Adipocyte (in vitro differentiated cells): ENCODE results near the gene TRAPPC6A.

Source experiments
- DNase-seq: peaks from one replicate; pipeline ENCODE4 v3.0.0-alpha.2; 2015; ENCODE audit warnings: low read depth
- H3K27me3 ChIP-seq: replicated peaks from 2 replicates; pipeline ENCODE4 v1.7.0; 2013; ENCODE audit warnings: mild to moderate bottlenecking, low read length, moderate library complexity; ENCODE audit not compliant: control insufficient read depth, insufficient read depth
- H3K36me3 ChIP-seq: 2 replicates; pipeline ENCODE4 v1.7.0; 2013; ENCODE audit warnings: low read length, mild to moderate bottlenecking, moderate library complexity; ENCODE audit not compliant: control insufficient read depth, insufficient read depth, severe bottlenecking
- H3K4me1 ChIP-seq: 2 replicates; pipeline ENCODE4 v1.7.0; 2013; ENCODE audit warnings: mild to moderate bottlenecking, low read length, moderate library complexity; ENCODE audit not compliant: control insufficient read depth, insufficient read depth
- H3K4me3 ChIP-seq: 2 replicates; pipeline ENCODE4 v1.7.0; 2013; ENCODE audit warnings: mild to moderate bottlenecking, low read length, moderate library complexity
- H3K9ac ChIP-seq: 2 replicates; pipeline ENCODE4 v1.7.0; 2013; ENCODE audit warnings: mild to moderate bottlenecking, low read length, moderate library complexity
- H3K9me3 ChIP-seq: 2 replicates; pipeline ENCODE4 v1.7.0; 2013; ENCODE audit warnings: mild to moderate bottlenecking, low read length, moderate library complexity; ENCODE audit not compliant: control insufficient read depth

The TRAPPC6A gene

GRCh38 chr19:45142726-45143110 lies 35.3 kb downstream of the TRAPPC6A start:
- no peak for DNase-seq
- Histone ChIP-seq H3K4me1 (no peaks in the 10 kb centered on the region), H3K36me3 (peaks cover 8% of the 10 kb centered on the region), H3K9me3 (no peaks in the 10 kb centered on the region), H3K4me3 (no peak overlapping the region), H3K9ac (no peak overlapping the region), H3K27me3 (no peaks in the 10 kb centered on the region)

DNA sequence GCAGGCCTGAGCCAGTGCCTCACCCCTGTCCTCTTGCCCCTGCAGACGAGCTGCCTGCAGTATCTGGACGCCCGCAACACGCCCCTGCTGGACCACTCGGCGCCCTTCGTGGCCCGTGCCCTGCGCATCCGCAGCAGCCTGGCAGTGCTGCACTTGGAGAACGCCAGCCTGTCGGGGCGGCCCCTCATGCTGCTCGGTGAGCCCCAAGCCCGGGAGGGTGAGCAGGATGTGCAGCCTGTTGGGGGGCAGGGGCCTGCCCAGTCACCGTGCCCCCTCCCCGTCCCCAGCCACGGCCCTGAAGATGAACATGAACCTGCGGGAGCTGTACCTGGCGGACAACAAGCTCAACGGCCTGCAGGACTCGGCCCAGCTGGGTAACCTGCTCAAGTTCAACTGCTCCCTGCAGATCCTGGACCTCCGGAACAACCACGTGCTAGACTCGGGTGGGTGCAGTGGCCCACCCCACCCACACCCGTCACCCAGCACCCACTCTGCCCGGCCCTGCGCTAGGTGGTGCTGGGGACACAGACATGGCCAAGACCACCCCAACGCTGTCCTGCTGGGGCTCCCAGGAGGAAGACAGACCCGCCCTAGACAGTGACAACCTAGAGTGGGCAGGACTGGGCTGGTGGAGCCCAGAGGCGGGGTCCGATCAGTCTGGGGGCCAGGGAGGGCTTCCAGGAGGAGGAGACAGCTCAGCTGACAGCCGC lies 35.9 kb downstream of the TRAPPC6A start:
- DNase-seq, result no peak
- Histone ChIP-seq H3K36me3 (peaks cover 8% of the 10 kb centered on the region), H3K4me1 (no peaks in the 10 kb centered on the region), H3K27me3 (no peaks in the 10 kb centered on the region), H3K4me3 (no peak overlapping the region), H3K9ac (no peak overlapping the region), H3K9me3 (no peaks in the 10 kb centered on the region)

DNA sequence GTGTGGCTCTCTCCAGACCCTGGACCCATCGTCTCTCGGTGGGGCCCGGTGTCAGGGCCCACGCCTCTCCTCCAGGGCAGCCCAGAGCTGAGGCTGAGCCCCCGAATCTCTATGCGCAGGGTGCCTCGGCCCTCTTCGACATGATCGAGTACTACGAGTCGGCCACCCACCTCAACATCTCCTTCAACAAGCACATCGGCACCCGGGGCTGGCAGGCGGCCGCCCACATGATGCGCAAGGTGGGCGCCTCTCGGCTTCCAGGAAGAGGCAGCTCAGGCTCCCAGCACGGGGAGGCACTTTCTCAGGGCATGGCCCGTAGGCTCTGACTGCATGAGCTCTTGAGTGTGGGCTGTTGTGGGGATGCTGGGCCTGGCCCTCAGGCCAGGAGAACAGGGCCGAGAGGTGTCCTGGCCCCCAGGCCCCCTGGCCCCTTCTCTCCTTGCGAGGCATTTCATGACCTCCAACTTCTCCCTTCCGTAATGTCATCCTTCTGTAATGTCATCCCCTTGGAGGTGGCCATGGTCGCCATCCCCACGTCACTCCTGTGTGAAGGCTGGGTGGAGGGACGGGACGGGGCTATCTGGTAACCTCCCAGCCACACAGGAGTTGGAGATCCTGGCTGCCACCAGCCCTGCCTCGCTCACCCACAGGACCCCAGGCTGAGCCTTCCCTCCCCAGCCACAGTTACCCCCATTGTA lies 36.7 kb downstream of the TRAPPC6A start:
- H3K4me1 ChIP-seq, result no peaks in the 10 kb centered on the region
- H3K9me3 ChIP-seq, result no peaks in the 10 kb centered on the region
- no peak overlapping the region for H3K4me3 ChIP-seq
- no peak for DNase-seq
- H3K27me3 ChIP-seq, result no peaks in the 10 kb centered on the region
- no peak overlapping the region for H3K9ac ChIP-seq
- H3K36me3 ChIP-seq, result peaks cover 8% of the 10 kb centered on the region

DNA sequence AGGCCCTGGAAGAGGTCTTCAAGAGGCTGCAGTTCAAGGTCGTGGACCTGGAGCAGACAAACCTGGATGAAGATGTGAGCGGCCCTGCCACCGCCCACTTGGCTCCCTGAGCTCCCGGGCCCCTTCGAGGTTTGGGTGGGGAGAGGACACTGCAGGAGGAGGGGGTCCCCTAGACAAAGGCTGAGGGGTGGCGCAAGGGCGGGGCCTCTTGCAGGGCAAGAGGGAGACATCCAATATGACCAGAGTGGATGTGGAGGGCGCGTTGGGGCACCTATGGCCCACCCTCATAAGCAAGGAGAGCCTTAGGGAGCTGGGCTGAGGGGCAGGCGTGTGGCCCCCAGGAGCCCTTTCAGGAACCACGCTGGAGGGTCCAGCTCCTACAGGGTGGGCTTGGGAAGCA lies 37.5 kb downstream of the TRAPPC6A start:
- DNase-seq, result no peak
- H3K4me1 ChIP-seq, result no peaks in the 10 kb centered on the region

DNA sequence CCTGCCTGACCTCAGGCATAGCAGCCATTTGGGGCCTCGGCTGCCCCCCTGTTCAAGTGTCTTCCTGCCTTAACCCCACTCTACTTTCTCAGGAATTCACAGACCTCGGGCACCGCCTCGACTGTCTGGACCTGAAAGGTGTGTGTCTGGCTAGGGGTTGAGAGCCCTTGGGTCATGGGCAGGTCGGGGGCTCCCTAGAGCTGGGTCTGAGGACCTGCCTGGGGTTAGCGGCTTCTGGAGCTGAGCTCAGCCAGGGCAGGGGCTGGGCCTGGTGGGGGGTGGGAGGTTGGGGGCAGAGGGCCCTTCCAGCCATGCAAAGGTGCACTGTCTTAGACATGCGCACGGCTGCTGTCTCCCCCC lies 37.9 kb downstream of the TRAPPC6A start:
- no peaks in the 10 kb centered on the region for H3K27me3 ChIP-seq
- no peaks in the 10 kb centered on the region for H3K9me3 ChIP-seq
- H3K4me1 ChIP-seq, result no peaks in the 10 kb centered on the region
- H3K36me3 ChIP-seq, result peaks cover 8% of the 10 kb centered on the region
- H3K9ac ChIP-seq, result no peak overlapping the region
- DNase-seq, result no peak
- no peak overlapping the region for H3K4me3 ChIP-seq

More for the DNA sequence above, 37.5 kb downstream of the TRAPPC6A start:
- Histone ChIP-seq H3K4me3 (no peak overlapping the region), H3K36me3 (peaks cover 8% of the 10 kb centered on the region), H3K27me3 (no peaks in the 10 kb centered on the region), H3K9me3 (no peaks in the 10 kb centered on the region), H3K9ac (no peak overlapping the region)

DNA sequence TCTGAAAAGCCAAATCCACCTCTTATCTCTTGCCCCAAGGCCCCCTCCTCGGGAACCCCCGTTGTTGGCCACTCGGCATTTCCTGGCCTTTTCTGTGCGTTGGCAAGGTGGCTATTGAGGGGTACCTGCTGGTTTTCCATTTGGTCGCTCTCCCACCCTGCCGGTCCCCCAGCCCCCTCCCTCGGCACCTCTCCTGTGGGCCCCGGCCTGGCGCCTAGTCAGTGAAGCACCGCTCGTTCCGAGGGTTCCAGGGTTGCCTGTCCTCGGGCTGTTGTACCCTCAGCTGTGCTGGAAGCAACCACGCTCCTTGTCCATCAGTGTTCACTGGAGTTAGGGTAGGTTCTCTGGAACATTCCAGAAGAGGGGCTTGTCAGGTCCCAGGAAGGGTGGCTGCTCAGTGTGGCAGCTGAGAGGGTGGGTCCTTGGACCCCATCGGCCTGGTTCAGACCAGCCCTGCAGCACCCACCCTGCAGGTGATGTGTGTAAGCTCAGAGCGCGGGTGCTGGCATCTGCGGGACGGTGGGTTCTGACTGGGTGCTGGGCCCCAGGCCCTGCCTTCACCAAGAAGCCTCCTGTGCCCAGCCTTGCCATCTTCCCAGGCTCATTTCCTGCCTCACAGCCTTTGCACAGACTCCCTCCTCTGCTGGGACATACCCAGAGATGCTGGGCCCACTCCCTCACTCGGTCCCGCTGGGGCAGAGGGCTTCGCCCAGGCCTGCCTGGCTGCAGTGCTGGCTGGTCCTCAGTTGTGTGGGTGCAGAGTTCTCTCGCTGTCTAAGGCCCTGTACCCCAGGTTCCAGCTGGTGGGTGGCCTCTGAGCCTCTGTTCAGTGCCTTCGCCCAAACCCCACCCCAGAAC lies 38.5 kb downstream of the TRAPPC6A start:
- DNase-seq, result no peak
- Histone ChIP-seq H3K9ac (no peak overlapping the region), H3K9me3 (no peaks in the 10 kb centered on the region), H3K4me1 (no peaks in the 10 kb centered on the region), H3K27me3 (no peaks in the 10 kb centered on the region), H3K36me3 (peaks cover 8% of the 10 kb centered on the region), H3K4me3 (no peak overlapping the region)

GRCh38 chr19:45138303-45138751 lies 39.7 kb downstream of the TRAPPC6A start:
- Histone ChIP-seq H3K9ac (no peak overlapping the region), H3K4me3 (no peak overlapping the region), H3K27me3 (no peaks in the 10 kb centered on the region), H3K9me3 (no peaks in the 10 kb centered on the region), H3K4me1 (no peaks in the 10 kb centered on the region), H3K36me3 (peaks cover 8% of the 10 kb centered on the region)
- no peak for DNase-seq

DNA sequence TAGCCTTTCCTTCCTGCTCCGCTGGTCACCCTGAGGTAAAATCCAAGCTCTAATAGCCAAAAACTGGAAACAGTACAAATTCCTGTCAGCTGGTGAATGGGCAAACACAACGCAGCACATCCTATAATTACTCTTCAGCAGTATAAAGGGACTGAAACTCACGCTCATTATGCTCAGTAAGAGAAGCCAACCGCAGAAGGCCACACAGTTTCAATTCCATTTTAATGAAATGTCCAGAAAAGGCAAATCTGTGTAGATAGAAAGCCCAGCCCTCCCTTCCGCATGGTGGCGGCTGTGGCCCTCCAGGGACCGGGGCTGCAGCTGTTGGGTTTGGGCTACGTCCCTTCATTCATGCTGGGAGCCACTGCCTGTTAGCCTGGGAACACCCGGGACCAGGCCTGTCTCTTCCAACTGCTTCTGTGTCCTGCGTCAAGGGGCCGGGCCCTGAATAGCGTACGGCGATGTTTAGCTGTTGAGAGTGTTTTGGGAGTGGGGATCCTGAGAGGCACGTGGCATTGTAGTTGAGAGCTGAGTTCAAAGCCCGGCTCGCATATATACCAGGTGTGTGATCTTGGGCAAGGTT lies 40.8 kb downstream of the TRAPPC6A start:
- no peaks in the 10 kb centered on the region for H3K4me1 ChIP-seq
- peaks cover 3% of the 10 kb centered on the region for H3K36me3 ChIP-seq
- no peak overlapping the region for H3K4me3 ChIP-seq
- no peaks in the 10 kb centered on the region for H3K27me3 ChIP-seq
- no peaks in the 10 kb centered on the region for H3K9me3 ChIP-seq
- H3K9ac ChIP-seq, result no peak overlapping the region
- no peak for DNase-seq

DNA sequence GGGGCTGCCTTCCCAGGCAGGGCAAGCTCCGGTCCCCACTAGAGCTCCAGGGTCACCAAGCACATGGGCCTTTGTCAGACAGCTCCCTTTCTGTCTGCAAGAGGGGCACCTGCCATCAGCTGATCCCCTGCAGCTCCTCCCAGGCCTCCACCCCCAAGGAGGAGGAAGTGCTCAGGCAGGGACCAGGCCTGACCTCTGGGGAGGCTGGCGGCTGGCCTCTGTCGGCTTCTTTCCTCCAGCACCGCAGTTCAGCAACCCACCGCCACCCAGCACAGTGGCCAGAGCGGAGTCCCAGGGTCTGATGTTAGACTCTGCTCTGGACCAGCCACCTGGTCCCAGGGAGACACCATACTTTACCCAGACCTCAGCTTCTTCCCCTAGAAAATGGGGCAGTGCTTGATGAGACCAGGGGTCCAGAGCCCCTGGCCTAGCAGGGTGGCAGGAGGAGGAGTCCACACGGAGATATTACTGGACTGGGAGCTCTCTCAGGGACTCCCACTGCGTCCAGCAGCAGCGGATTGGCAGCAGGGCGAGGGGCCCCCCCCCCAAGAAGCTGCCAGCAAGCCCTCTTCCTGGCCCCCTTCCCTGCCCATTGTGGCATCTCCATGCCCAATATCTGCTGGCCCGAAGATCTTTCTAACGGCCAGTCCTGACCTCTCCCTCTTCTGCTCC lies 41.4 kb downstream of the TRAPPC6A start:
- H3K4me3 ChIP-seq, result no peak overlapping the region
- no peaks in the 10 kb centered on the region for H3K27me3 ChIP-seq
- H3K4me1 ChIP-seq, result no peaks in the 10 kb centered on the region
- no peak overlapping the region for H3K9ac ChIP-seq
- no peaks in the 10 kb centered on the region for H3K36me3 ChIP-seq
- no peaks in the 10 kb centered on the region for H3K9me3 ChIP-seq
- DNase-seq, result no peak

DNA sequence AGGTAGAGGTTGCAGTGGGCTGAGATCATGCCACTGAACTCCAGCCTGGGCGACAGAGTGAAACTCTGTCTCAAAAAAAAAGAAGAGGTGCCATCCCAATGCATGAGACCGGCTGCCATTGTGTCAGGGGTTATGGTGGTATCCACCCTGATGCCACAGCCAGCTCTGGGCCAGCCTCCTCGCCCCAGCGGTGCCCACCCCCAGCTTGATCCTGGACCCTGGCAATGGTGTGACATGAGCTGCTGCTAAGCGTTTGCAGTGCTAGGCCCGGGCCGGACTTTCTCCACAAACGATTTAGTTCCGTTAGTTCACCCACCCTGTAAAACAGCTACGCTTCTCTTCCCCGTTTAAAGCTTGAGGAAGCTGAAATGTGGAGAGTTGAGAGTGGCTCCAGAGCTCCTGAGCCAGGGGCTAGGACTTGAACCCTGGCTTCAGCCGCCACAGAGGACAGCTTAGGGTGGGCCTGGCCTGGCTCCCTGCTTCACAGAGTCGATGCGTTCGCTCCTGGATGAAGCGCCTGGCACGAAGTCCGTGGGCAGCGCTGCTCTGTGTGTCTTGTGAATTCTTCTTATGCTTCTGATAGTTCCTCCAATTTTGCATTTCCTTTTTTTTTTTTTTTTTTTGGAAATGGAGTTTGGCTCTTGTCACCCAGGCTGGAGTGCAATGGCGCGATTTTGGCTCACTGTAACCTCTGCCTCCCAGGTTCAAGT lies 42.7 kb downstream of the TRAPPC6A start:
- no peaks in the 10 kb centered on the region for H3K27me3 ChIP-seq
- DNase-seq, result no peak
- no peaks in the 10 kb centered on the region for H3K9me3 ChIP-seq
- H3K36me3 ChIP-seq, result no peaks in the 10 kb centered on the region
- H3K9ac ChIP-seq, result no peak overlapping the region
- no peaks in the 10 kb centered on the region for H3K4me1 ChIP-seq
- H3K4me3 ChIP-seq, result no peak overlapping the region
